H4 (cell line): ENCODE results near the gene A2M. TPM values are rescaled to one million over a fixed set of nuclear protein-coding genes. Genes with fewer than 3 reads are reported as not detected.

Experiments used
- DNase-seq: peaks from one replicate; pipeline ENCODE4 v3.0.0-alpha.2; 2015; ENCODE audit warnings: low spot score
- total RNA-seq: library from RNA; depleted of rRNA; stranded (reverse); fragments of >200 nt; shearing (Covaris generic); gene quantifications from 2 replicates; pipeline ENCODE4 v1.2.3, GENCODE V29; 2014

The A2M gene
- total RNA-seq, 1 experiment from 2014 or later, result 5.6 TPM

DNA sequence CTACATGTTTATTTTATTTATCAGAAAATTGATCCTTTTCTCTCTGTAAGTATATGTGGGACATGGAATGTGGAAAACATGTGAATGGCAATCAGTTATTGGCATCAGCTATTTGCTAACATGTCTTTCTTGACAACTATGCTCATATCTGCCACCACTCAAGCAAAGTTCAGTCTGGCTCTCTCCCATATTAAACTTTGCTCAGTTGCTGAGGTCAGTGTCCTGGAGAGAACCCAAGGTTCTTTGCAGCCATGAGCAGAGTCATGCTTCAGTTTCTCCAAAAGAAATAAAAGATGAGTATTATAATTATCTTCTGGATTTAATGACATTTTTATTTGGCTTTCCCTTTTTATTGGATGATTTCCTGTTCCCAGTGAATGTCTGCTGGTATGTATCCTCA lies 42.6 kb downstream of the A2M start:
- DNase-seq, result no peak

DNA sequence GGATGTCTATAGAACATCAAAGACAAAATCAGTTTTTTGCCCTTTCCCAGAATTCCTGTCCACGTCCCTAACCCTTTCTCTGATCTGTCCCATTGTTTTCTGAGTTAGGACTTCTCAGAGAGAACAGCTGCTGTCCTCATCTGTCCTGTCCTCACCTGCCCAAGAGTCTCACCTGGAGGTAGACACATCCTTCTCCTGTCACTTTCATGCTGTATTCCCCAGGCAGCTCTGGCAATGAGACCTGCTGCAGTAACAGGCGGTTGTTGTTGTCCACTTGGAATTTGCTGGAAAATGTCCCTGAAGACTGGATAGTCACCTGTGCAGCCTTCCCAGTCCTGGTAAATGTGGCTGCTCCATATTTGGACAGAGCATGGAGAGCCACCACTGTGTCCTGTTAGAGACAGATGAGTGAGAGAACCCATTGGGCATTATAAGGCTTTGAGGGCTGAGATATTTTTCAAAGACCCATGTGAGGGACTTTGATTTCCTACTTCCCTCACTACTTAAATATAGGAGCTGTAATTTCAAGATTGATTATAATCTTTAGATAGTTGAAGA lies 43.2 kb downstream of the A2M start:
- no peak for DNase-seq

GRCh38 chr12:9071969-9072368 lies 43.8 kb downstream of the A2M start:
- DNase-seq, result no peak

DNA sequence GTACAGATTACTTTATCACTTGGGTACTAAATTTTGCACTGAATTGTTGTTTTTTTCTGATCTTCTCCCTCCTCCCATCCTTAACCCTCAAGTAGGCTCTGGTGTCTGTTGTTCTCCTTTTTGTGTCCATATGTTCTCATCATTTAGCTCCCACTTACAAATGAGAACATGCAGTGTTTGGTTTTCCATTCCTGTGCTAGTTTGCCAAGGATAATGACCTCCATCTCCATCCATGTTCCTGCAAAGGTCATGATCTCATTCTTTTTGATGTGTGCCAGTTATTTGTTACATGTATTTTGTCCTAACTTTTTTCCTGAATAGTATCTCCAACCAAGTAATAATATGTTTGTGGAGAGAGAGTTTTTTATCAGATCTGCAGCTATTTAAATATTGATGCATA lies 44.2 kb downstream of the A2M start:
- no peak for DNase-seq

- DNase-seq, result no peak
These were observed 45.4 kb downstream of the A2M start for GRCh38 chr12:9070351-9070750.

GRCh38 chr12:9068600-9068999 lies 47.1 kb downstream of the A2M start:
- no peak for DNase-seq

- no peak for DNase-seq
These were observed 47.6 kb downstream of the A2M start for GRCh38 chr12:9068086-9068485.

DNA sequence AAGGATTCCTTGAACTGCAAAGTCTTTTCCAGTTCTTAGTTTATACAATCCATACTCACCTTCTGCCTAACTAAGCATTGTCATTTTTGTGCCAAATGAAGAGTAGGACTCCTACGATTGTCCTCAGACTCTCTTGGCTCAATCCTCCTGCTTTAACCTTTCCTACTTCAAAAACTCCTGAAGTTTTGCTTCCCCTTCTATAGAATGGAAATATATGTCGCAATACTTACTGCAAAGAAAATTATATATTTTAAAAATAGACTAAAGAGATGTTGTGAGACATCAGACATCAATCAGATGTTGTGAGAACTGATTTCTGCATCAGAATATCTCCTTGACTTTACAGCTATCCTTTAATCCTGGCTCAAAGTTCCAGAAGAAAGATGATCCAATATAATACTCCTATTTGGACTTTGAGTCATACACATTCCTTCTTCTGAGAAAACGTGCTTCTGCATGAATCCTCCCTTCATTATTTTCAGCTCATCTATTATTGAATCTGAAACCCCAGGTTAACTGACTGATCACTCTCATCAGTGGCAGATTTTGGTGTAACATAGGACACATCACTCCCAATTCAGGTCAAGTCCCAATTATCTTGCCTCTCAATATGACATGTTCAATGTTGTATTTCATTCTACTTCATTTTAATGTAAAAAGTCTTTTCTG lies 48.8 kb downstream of the A2M start:
- no peak for DNase-seq

- DNase-seq, result no peak
These were observed 49.5 kb downstream of the A2M start for GRCh38 chr12:9066183-9066623.

DNA sequence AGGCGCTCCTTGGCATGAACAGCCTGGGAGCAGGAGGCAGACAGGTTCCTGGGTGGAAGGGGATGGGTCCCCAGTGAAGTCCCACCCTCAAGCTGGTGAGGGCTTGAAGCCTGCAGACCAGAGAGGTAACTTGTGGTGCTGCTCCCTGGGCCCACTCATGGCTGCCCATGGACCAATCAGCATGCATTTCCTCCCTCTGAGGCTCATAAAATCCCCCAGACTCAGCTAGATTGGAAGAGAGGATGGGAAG lies 50.2 kb downstream of the A2M start:
- no peak for DNase-seq

GRCh38 chr12:9064815-9065606 lies 50.7 kb downstream of the A2M start:
- DNase-seq, result no peak

GRCh38 chr12:9064201-9064814 lies 51.4 kb downstream of the A2M start:
- DNase-seq, result peak; percentile 68

- no peak for DNase-seq
These were observed 63.1 kb downstream of the A2M start for GRCh38 chr12:9052610-9053009.

DNA sequence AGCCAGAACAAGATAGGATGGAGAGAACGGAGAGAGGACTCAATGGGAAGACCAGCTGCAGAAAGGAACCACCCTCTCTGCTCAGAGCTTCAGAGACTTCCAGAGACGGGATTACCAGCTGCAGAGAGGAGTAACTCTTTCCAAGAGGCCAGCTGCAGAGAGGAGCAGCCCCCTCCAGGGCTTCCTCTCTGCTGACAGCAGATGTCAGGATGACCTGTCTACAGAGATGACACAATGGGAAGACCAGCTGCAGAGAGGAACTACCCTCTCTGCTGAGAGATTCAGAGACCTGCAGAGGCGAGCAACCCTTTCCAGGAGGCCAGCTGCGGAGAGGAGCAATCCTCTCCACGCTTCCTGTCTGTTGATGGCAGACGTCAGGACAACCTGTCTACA lies 64.6 kb downstream of the A2M start:
- DNase-seq, result no peak

DNA sequence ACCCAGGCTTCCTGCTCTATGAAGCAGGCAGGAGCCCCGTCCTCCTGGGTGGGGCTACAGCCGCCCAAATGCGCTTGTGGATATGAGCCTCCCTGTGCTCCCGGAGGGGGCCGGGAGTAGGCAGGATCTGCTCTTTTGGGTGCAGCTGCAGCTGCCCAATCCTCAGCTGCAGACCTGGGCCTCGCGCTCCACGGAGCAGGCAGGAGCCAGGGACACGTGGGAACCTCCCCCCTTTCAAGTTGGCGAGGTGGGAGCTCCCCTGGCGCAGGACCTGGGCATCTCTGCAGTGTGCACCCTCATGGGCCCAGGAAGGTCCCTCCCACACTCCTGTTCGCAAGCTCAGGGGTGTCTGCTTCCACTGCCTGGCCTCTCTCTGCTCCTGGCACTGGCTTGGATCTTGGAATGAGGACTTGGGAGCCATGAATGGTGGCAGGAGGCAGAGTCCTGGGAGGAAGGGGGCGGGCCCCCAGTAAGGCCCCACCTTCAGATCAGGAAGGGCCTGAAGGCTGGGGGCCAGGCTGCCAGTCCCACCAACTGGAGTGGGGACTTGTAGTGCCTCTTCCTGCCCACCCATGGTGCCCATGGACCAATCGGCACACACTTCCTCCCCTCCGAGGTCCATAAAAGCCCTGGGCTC lies 65.1 kb downstream of the A2M start:
- no peak for DNase-seq

DNA sequence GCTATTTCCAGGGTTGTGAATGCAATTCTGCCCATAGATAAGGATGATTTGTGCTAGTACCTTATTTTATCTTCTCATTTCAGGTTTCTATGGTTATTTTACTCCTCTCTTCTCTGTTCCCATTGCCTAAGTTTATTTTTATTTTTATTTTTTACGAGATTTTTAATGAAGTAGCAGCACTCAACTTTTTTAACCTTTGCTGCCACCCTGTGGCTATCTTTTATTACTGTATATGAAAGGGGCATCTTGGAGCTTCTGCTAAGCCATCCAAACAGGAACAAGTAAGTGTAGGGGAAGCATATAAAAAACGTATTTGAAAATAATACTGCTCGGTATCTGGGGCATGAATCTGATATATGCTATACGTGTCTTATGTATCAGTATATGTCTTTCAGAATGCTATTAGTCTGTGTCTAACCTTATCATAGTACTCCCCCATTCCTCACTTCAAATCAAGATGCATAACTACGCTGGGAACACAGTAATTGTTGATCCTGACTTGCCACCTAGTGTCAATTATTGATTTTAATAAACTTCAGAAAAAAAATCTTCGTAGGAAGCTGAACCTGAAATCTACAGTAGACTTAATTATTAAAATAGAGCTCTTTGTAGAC lies 66.1 kb downstream of the A2M start:
- peak; percentile 33 for DNase-seq

GRCh38 chr12:9048930-9049329 lies 66.8 kb downstream of the A2M start:
- no peak for DNase-seq

GRCh38 chr12:9047105-9047504 lies 68.6 kb downstream of the A2M start:
- DNase-seq, result no peak

- DNase-seq, result no peak
These were observed 72.0 kb downstream of the A2M start for GRCh38 chr12:9043766-9044165.

- DNase-seq, result no peak
These were observed 74.4 kb downstream of the A2M start for GRCh38 chr12:9041321-9041720.

DNA sequence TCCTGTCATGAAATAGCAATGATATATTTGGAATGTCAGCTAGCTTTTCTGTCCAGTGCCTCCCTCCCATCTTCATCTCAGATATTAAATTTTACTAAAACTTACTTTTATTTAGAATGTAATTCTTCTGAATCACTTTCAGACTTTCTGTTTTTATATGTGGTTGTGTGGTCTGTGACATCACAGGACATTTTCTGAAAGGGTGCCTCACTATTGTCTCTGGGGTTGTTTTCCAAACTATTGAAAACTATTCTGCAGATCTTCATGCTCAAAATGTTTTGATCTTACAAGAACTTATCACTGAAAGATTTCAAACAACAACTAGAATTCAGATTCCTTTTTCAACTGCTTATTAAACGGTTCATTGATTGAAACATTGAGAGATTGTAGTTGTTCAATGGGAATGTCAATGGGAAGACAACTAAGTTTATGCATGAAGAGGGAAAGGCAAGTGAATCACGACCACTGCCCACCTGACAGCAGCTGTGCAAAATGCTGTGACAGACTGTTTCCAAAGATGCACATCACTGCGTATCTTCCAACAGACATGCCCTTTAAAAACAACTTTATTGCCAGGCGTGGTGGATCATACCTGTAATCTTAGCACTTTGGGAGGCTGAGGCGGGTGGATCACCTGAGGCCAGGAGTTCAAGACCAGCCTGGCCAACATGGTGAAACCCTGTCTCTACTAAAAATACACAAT lies 75.1 kb downstream of the A2M start:
- no peak for DNase-seq
